Aorta (tissue), 5 donors: ENCODE measurements around the gene CLEC3A. TPM values are rescaled to one million over a fixed set of nuclear protein-coding genes. Genes with fewer than 3 reads are reported as not detected.

Experiments used
- ATAC-seq: fragments of 200-7000 bp; cut with Tn5 transposase; one replicate; pipeline ENCODE4 v1.9.1; 2022; ENCODE audit warnings: moderate library complexity; ENCODE audit not compliant: low FRiP score
- DNase-seq, 2 donors: peaks; one replicate each; pipeline ENCODE4 v3.0.0-alpha.2; 2020
- H3K27ac ChIP-seq, 2 donors: one replicate each; pipeline ENCODE4 v1.5.1; 2013; ENCODE audit warnings: low read length in 2 of 2, mild to moderate bottlenecking in 2 of 2, moderate library complexity in 2 of 2, control low read depth in 1 of 2, inconsistent platforms in 1 of 2, low read depth in 1 of 2
- H3K27me3 ChIP-seq, 2 donors: one replicate each; pipeline ENCODE4 v1.6.1; 2013; ENCODE audit warnings: control low read depth in 1 of 2, low read length in 1 of 2, mild to moderate bottlenecking in 1 of 2, moderate library complexity in 1 of 2; ENCODE audit not compliant: insufficient read depth in 2 of 2, control insufficient read depth in 1 of 2
- H3K36me3 ChIP-seq, 2 donors: one replicate each; pipeline ENCODE4 v1.6.1; 2013; ENCODE audit warnings: control low read depth in 1 of 2, low read length in 1 of 2, mild to moderate bottlenecking in 1 of 2; ENCODE audit not compliant: insufficient read depth in 2 of 2, control insufficient read depth in 1 of 2
- H3K4me1 ChIP-seq, 2 donors: one replicate each; pipeline ENCODE4 v1.6.1; 2013; ENCODE audit warnings: low read length in 2 of 2, control low read depth in 1 of 2, mild to moderate bottlenecking in 1 of 2, moderate library complexity in 1 of 2; ENCODE audit not compliant: insufficient read depth in 2 of 2, control insufficient read depth in 1 of 2
- H3K4me3 ChIP-seq, 2 donors: one replicate each; pipeline ENCODE4 v1.5.1; 2013; ENCODE audit warnings: low read length in 2 of 2, control low read depth in 1 of 2, mild to moderate bottlenecking in 1 of 2
- H3K9me3 ChIP-seq: one replicate; pipeline ENCODE4 v1.6.1; 2013; ENCODE audit warnings: mild to moderate bottlenecking, low read length; ENCODE audit not compliant: control insufficient read depth
- WGBS, 2 donors: extraction: QIAGEN DNeasy Blood & Tissue Kit; methylation state at CpG; one replicate each; pipeline ENCODE4 v1.1.7; 2013; 5-methylcytosine and 5-hydroxymethylcytosine counted together
- intact Hi-C, 2 donors: fragments of 100-400 bp; cut with DNase I; formaldehyde crosslinking; loops; one replicate each; pipeline versions ENCODE4 v1.14.2 to v1.15.0; 2022
- polyA plus RNA-seq, 2 donors: library from polyadenylated mRNA; stranded (reverse); fragments of 200-250 nt; gene quantifications; one replicate each; pipeline ENCODE4 v1.2.3, GENCODE V29; 2013
- total RNA-seq, 2 donors: library from RNA; stranded (reverse); fragmentation: NEBNext Ultra II Directional; extraction: Animal tissue kit (Norgen Biotek cat#: 25700); gene quantifications; one replicate each; pipeline ENCODE4 v1.2.1, GENCODE V29; 2021
- donor health status: healthy with polysubstance abuse.
- donor health status: Bipolar disorder and iron deficiency.
- donor health status: DM: no; HTN: no; CAD: no.
- donor health status: DM: no; HTN: no; CAD: no.
- donor health status: DM: yes; HTN: yes; CAD: no.

The CLEC3A gene
- total and polyA plus RNA-seq, 4 donors: not detected

DNA sequence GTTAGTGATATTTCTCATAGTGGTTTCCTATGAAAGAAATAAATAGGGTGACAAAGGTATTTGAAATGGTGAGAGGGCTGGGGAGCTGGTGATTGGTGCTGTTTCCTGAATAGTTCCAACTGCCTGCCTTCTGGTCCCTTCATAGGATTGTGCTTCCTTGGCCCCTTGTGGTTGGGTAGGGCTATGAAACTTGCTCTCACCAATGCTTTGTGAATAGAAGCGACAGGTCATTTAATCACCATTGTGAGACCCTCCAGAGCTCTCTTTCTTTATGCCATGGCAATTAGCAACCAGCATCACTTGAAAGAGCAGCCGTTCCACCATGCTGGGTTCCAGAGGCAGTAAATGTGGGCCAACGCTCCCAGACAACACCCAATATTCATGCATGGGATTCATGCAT lies 53.5 kb downstream of the CLEC3A start:
- H3K27ac ChIP-seq: no peak overlapping the region
- WGBS, 2 donors: 71 to 85% methylated on average over 3 of the region's 3 CpGs
- intact Hi-C loops: loop anchor here in 1 of 2 donors (10.0 kb wide), 1 partner anchor 61 kb away; no protein-coding TSS in a partner anchor
- no peaks in the 10 kb centered on the region for H3K4me1 ChIP-seq
- no peaks in the 10 kb centered on the region for H3K36me3 ChIP-seq
- ATAC-seq: no peak
- no peak for DNase-seq
- no peaks in the 10 kb centered on the region for H3K9me3 ChIP-seq
- H3K27me3 ChIP-seq: no peaks in the 10 kb centered on the region
- H3K4me3 ChIP-seq: no peak overlapping the region

DNA sequence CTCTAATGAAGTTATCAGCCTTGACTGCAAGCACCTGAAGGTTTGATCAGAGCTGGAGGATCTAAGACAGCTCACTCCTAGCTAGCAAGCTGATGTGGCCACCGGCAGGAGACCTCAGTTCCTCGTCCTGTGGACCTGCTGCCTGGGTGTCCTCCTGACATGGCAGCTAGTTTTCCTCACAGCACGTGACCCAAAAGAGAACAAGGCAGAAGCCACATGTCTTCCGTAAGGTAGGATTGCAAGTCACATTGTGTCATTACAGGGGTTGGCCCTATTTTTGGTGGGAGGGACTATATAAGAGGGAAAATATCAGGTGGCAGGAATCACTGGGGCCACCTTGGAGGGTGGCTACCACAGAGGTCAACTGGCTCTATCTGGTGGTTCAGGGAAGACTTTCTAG lies 59.0 kb downstream of the CLEC3A start:
- ATAC-seq (no peak), DNase-seq (no peak)
- H3K4me3 ChIP-seq: no peak overlapping the region
- 88 to 90% methylated on average over 4 of the region's 4 CpGs for WGBS, 2 donors
- intact Hi-C loops: no loop called here
- H3K27me3 ChIP-seq: no peaks in the 10 kb centered on the region
- H3K27ac ChIP-seq: no peak overlapping the region
- no peaks in the 10 kb centered on the region for H3K9me3 ChIP-seq
- H3K36me3 ChIP-seq: no peaks in the 10 kb centered on the region
- H3K4me1 ChIP-seq: no peaks in the 10 kb centered on the region

Other genes with a start within 250 kb of the CLEC3A start
- gene VAT1L, start 234.0 kb upstream of the CLEC3A start, total RNA-seq: 10 to 100 TPM in 1 of 2 donors, 1 to 10 TPM in 1; 9.3 to 18.7 TPM
- 10 to 100 TPM; 16.4 to 28.4 TPM for gene VAT1L, start 234.0 kb upstream of the CLEC3A start, polyA plus RNA-seq
- gene WWOX, start 77.1 kb downstream of the CLEC3A start, total RNA-seq: 10 to 100 TPM; 17.3 to 30.9 TPM
- 10 to 100 TPM; 11.2 to 11.9 TPM for gene WWOX, start 77.1 kb downstream of the CLEC3A start, polyA plus RNA-seq